ENCODE measurements around the gene LY6G5C. TPM values are rescaled to one million over a fixed set of nuclear protein-coding genes. Genes with fewer than 3 reads are reported as not detected.

The LY6G5C gene
- total and polyA plus RNA-seq, 2 of the 13 experiments (the other 11 are each of a cell fraction or from before 2014, with no cell fraction given): 0.33 to 0.55 TPM

DNA sequence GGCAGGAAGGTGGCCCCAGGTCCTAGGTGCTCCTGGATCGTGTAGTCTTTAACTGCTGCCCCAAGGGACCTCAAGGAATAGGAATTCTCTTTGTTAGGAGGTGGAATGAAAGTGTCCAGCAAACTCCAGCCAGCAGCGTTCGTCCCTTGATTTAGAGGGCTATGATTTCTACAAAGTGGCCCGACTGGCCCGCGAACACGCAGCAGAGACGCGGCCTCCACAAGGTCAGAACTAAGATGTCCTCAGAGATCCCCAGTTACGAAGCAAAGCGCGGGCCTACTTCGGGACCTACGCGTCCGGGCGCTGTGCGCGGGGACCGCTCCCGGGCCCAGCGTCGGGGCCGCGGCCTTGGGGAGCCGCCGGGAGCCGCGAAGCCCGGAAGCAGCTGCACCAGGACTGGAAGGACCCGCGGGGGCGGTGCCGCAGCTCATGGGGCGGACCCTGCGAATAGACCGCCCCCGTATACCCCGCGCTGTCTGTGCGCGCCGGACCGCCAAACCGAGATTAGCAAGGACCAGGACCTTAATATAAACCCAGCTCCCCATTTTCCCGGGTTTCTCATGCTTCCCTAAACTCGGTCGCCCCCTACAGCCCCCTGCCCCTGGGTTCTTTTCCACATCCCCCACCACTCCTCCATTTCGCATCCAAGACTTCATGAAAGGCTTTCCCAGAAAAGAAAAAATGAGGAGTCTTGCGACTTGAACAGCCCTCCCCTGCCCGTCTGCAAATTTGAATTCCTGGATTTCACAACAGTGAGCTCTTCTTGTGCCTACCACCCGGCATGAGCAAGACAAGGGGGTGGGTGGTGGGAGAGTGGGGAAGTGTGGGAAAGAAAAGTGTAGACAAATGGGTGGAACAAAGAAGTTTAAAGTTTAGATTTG, 20.2 kb downstream of the LY6G5C start, which contains the start of gene C6orf47 (continued):
- TF ChIP-seq ZNF567 (CRISPR knock-in tag; IDR thresholded peaks at IDR 0.05; ENCODE audit: borderline replicate concordance) (peak; percentile 86; the same call in 1 of the 2 replicates), SMAD9 (CRISPR knock-in tag; IDR thresholded peaks at IDR 0.05) (no peak), XRCC5 (optimal IDR thresholded peaks at IDR 0.05; ENCODE audit: low read length) (peak; percentile 75), ZNF598 (CRISPR knock-in tag; IDR thresholded peaks at IDR 0.05; ENCODE audit: borderline replicate concordance) (peak; percentile 82; the same call in 1 of the 2 replicates), PHF20 (CRISPR knock-in tag; IDR thresholded peaks at IDR 0.05) (peak; percentile 65), TSC22D2 (CRISPR knock-in tag; IDR thresholded peaks at IDR 0.05; ENCODE audit: borderline replicate concordance) (0 out of 2 replicates have a peak, but pooled peaks have one; percentile 23), MTA3 (CRISPR knock-in tag; IDR thresholded peaks at IDR 0.05) (no peak), ZNF205 (CRISPR knock-in tag; IDR thresholded peaks at IDR 0.05) (peak; percentile 18; the same call in 1 of the 2 replicates), AKAP8 (CRISPR knock-in tag; IDR thresholded peaks at IDR 0.05) (peak; percentile 99), SP4 (CRISPR knock-in tag; IDR thresholded peaks at IDR 0.05) (peak; percentile 94), PRMT3 (CRISPR knock-in tag; IDR thresholded peaks at IDR 0.05; ENCODE audit: borderline replicate concordance, low read depth) (peak; percentile 65; the same call in 1 of the 2 replicates), CHD2 (IDR thresholded peaks at IDR 0.05; ENCODE audit: low read depth, low read length) (no peak), KDM1A (CRISPR knock-in tag; IDR thresholded peaks at IDR 0.05) (no peak)
- TF ChIP-seq, protein P1, sequence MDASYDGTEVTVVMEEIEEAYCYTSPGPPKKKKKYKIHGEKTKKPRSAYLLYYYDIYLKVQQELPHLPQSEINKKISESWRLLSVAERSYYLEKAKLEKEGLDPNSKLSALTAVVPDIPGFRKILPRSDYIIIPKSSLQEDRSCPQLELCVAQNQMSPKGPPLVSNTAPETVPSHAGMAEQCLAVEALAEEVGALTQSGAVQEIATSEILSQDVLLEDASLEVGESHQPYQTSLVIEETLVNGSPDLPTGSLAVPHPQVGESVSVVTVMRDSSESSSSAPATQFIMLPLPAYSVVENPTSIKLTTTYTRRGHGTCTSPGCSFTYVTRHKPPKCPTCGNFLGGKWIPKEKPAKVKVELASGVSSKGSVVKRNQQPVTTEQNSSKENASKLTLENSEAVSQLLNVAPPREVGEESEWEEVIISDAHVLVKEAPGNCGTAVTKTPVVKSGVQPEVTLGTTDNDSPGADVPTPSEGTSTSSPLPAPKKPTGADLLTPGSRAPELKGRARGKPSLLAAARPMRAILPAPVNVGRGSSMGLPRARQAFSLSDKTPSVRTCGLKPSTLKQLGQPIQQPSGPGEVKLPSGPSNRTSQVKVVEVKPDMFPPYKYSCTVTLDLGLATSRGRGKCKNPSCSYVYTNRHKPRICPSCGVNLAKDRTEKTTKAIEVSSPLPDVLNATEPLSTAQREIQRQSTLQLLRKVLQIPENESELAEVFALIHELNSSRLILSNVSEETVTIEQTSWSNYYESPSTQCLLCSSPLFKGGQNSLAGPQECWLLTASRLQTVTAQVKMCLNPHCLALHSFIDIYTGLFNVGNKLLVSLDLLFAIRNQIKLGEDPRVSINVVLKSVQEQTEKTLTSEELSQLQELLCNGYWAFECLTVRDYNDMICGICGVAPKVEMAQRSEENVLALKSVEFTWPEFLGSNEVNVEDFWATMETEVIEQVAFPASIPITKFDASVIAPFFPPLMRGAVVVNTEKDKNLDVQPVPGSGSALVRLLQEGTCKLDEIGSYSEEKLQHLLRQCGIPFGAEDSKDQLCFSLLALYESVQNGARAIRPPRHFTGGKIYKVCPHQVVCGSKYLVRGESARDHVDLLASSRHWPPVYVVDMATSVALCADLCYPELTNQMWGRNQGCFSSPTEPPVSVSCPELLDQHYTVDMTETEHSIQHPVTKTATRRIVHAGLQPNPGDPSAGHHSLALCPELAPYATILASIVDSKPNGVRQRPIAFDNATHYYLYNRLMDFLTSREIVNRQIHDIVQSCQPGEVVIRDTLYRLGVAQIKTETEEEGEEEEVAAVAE (CRISPR knock-in tag; IDR thresholded peaks at IDR 0.05; ENCODE audit: borderline replicate concordance): no peak
- TF ChIP-seq, protein P2, sequence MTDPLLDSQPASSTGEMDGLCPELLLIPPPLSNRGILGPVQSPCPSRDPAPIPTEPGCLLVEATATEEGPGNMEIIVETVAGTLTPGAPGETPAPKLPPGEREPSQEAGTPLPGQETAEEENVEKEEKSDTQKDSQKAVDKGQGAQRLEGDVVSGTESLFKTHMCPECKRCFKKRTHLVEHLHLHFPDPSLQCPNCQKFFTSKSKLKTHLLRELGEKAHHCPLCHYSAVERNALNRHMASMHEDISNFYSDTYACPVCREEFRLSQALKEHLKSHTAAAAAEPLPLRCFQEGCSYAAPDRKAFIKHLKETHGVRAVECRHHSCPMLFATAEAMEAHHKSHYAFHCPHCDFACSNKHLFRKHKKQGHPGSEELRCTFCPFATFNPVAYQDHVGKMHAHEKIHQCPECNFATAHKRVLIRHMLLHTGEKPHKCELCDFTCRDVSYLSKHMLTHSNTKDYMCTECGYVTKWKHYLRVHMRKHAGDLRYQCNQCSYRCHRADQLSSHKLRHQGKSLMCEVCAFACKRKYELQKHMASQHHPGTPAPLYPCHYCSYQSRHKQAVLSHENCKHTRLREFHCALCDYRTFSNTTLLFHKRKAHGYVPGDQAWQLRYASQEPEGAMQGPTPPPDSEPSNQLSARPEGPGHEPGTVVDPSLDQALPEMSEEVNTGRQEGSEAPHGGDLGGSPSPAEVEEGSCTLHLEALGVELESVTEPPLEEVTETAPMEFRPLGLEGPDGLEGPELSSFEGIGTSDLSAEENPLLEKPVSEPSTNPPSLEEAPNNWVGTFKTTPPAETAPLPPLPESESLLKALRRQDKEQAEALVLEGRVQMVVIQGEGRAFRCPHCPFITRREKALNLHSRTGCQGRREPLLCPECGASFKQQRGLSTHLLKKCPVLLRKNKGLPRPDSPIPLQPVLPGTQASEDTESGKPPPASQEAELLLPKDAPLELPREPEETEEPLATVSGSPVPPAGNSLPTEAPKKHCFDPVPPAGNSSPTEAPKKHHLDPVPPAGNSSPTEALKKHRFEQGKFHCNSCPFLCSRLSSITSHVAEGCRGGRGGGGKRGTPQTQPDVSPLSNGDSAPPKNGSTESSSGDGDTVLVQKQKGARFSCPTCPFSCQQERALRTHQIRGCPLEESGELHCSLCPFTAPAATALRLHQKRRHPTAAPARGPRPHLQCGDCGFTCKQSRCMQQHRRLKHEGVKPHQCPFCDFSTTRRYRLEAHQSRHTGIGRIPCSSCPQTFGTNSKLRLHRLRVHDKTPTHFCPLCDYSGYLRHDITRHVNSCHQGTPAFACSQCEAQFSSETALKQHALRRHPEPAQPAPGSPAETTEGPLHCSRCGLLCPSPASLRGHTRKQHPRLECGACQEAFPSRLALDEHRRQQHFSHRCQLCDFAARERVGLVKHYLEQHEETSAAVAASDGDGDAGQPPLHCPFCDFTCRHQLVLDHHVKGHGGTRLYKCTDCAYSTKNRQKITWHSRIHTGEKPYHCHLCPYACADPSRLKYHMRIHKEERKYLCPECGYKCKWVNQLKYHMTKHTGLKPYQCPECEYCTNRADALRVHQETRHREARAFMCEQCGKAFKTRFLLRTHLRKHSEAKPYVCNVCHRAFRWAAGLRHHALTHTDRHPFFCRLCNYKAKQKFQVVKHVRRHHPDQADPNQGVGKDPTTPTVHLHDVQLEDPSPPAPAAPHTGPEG (CRISPR knock-in tag; IDR thresholded peaks at IDR 0.05): peak; percentile 82
- TF ChIP-seq, protein P3, sequence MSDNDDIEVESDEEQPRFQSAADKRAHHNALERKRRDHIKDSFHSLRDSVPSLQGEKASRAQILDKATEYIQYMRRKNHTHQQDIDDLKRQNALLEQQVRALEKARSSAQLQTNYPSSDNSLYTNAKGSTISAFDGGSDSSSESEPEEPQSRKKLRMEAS (IDR thresholded peaks at IDR 0.05): no peak
